Measurements from ENCODE around the gene PRKAG2. TPM values are rescaled to one million over a fixed set of nuclear protein-coding genes. Genes with fewer than 3 reads are reported as not detected.

Gene PRKAG2
- total and polyA plus RNA-seq, 2 of the 8 experiments (the other 6 are each of a cell fraction or from before 2014, with no cell fraction given), result 7.5 to 18.1 TPM

DNA sequence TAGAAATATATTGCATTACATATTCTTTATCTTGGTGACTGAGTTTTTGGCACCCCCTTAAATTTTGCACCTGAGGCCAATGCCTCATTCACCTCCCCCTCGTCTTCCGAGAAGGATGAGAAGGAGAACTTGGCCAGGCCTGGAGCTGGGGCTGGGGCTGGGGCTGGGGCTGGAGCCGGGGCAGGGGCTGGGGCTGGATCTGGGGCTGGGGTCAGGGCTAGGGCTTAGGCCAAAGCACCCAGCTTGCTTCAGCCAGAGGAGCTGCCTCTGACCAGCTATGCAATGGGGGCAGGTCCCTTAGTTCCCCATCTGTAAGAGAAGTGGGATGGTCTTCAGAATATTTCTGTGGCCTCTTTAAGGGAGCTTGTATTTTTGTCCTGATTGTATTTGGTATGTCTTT is 3.8 kb upstream of the PRKAG2 start:
- no peak overlapping the region for H3K56ac ChIP-seq (replicated peaks; ENCODE audit: insufficient read length, low read depth, low read length)
- no peak overlapping the region for H2AK5ac ChIP-seq (ENCODE audit: low read depth, low read length)
- no peak overlapping the region for H4K8ac ChIP-seq (ENCODE audit: extremely low read depth, insufficient read depth, low read length)
- H3K79me2 ChIP-seq (ENCODE audit: control insufficient read depth in 1 of 2, insufficient read depth in 2 of 2, low read length in 2 of 2), result no peaks in the 10 kb centered on the region
- ChIA-PET POLR2A (ENCODE audit: partially characterized antibody) (no interaction called here), CTCF (ENCODE audit: partially characterized antibody) (interaction anchor here (0.6 to 1.6 kb wide), 6 partner anchors 10 to 1360 kb away, joined by 3 to 5 read pairs (median 3); no protein-coding TSS in a partner anchor)
- H4K5ac ChIP-seq (ENCODE audit: insufficient read length, low read depth, low read length), result no peak overlapping the region
- no peaks in the 10 kb centered on the region for H3K9me3 ChIP-seq (ENCODE audit: insufficient read depth in 2 of 2, low read depth in 1 of 2, low read length in 1 of 2)
- H2BK5ac ChIP-seq (ENCODE audit: low read depth, low read length), result no peak overlapping the region
- peaks cover 0 to 9% (median 4%) of the 10 kb centered on the region in 4 experiments; a peak in 5 of 7 replicates for H3K4me1 ChIP-seq (replicated peaks in 1 of 4; ENCODE audit: control insufficient read depth in 3 of 4, insufficient read depth in 4 of 4, low read length in 3 of 4)
- no peak overlapping the region for H2BK15ac ChIP-seq (ENCODE audit: low read length)
- peaks cover 6 to 24% (median 19%) of the 10 kb centered on the region in 4 experiments for H3K27me3 ChIP-seq (replicated peaks in 1 of 4; ENCODE audit: control insufficient read depth in 3 of 4, extremely low read depth in 1 of 4, insufficient read depth in 3 of 4, low read length in 3 of 4)
- H3K4me3 ChIP-seq (ENCODE audit: extremely low read depth in 1 of 4, insufficient read depth in 2 of 4, low read depth in 3 of 4, low read length in 4 of 4), result no peak overlapping the region
- no peak overlapping the region for H2BK120ac ChIP-seq (replicated peaks; ENCODE audit: low read depth, low read length)
- no peak overlapping the region for H4K91ac ChIP-seq (replicated peaks; ENCODE audit: insufficient read length, low read length)
- no peak overlapping the region for H3K4ac ChIP-seq (replicated peaks; ENCODE audit: insufficient read length, low read depth, low read length)
- H3K4me2 ChIP-seq (ENCODE audit: insufficient read depth in 1 of 2, low read depth in 2 of 2, low read length in 2 of 2), result no peak overlapping the region
- no peak overlapping the region for H3K18ac ChIP-seq (ENCODE audit: extremely low read depth, low read length)
- peaks cover 21% of the 10 kb centered on the region for H3K23me2 ChIP-seq (ENCODE audit: low read depth, low read length)
- H2AFZ ChIP-seq (ENCODE audit: low read length), result no peak overlapping the region
- no peak overlapping the region for H3K23ac ChIP-seq (ENCODE audit: insufficient read length)
- no peaks in the 10 kb centered on the region for H3K36me3 ChIP-seq (ENCODE audit: control insufficient read depth in 2 of 4, insufficient read depth in 4 of 4, low read length in 3 of 4)
- H3K27ac ChIP-seq (ENCODE audit: low read depth, low read length), result no peak overlapping the region
- 89% methylated on average over 2 of the region's 3 CpGs; no CpG with 5 or more reads in 1 of the 2 experiments for WGBS, 2 experiments (ENCODE audit: extremely low coverage in 1 of 2, insufficient coverage in 1 of 2, insufficient read length in 1 of 2, insufficient replicate concordance in 2 of 2, low coverage in 1 of 2, low lambda C conversion rate in 2 of 2, missing lambda C conversion rate in 1 of 2)
- TF ChIP-seq SP4 (IDR thresholded peaks at IDR 0.05; ENCODE audit: low read length) (no peak), CHD1 (IDR thresholded peaks at IDR 0.05; ENCODE audit: low read depth, low read length) (no peak), HDAC6 (IDR thresholded peaks at IDR 0.05; ENCODE audit: low read depth, low read length) (no peak), TEAD4 (IDR thresholded peaks at IDR 0.05; ENCODE audit: low read depth, low read length) (no peak), CREB1 (IDR thresholded peaks at IDR 0.05) (no peak), SUZ12 (IDR thresholded peaks at IDR 0.05; ENCODE audit: low read length) (no peak), NANOG (IDR thresholded peaks at IDR 0.05; ENCODE audit: insufficient read depth, low read depth, low read length, poor library complexity, severe bottlenecking) (no peak), NRF1 (IDR thresholded peaks at IDR 0.05; ENCODE audit: low read depth, low read length) (no peak), RBBP5 (IDR thresholded peaks at IDR 0.05; ENCODE audit: borderline replicate concordance, low read depth, low read length) (no peak), KDM1A (IDR thresholded peaks at IDR 0.05; ENCODE audit: borderline replicate concordance, low read length) (no peak), RNF2 (IDR thresholded peaks at IDR 0.05; ENCODE audit: borderline replicate concordance, low read depth, low read length, missing control alignments, poor library complexity, severe bottlenecking) (no peak), CTBP2 (IDR thresholded peaks at IDR 0.05; ENCODE audit: borderline replicate concordance, insufficient read depth, insufficient read length, low read length) (no peak), CBX5 (IDR thresholded peaks at IDR 0.05; ENCODE audit: low read depth, low read length) (no peak)
- TF ChIP-seq, protein P1, sequence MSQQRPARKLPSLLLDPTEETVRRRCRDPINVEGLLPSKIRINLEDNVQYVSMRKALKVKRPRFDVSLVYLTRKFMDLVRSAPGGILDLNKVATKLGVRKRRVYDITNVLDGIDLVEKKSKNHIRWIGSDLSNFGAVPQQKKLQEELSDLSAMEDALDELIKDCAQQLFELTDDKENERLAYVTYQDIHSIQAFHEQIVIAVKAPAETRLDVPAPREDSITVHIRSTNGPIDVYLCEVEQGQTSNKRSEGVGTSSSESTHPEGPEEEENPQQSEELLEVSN (IDR thresholded peaks at IDR 0.05), result no peak
- H2BK20ac ChIP-seq (ENCODE audit: low read length), result no peak overlapping the region
- FAIRE-seq (no peak), DNase-seq (ENCODE audit: low read depth in 1 of 2, low spot score in 2 of 2) (no peak)
- no peaks in the 10 kb centered on the region for H3K79me1 ChIP-seq (ENCODE audit: low read depth, low read length)
- H4K20me1 ChIP-seq (replicated peaks in 1 of 2; ENCODE audit: control insufficient read depth in 1 of 2, insufficient read depth in 2 of 2, low read length in 2 of 2), result no peaks in the 10 kb centered on the region
- H2BK12ac ChIP-seq (ENCODE audit: low read depth, low read length), result no peak overlapping the region
- H3K9ac ChIP-seq (replicated peaks in 1 of 4; ENCODE audit: extremely low read depth in 1 of 4, low read depth in 3 of 4, low read length in 3 of 4), result no peak overlapping the region
- no peak overlapping the region for H3K14ac ChIP-seq (ENCODE audit: insufficient read length)

Measured in H1 (cell line).